Fibroblast of lung (primary cell): ENCODE results near the gene GJA10. TPM values are rescaled to one million over a fixed set of nuclear protein-coding genes. Genes with fewer than 3 reads are reported as not detected.

Source experiments
- DNase-seq, 2 donors: peaks; one replicate each; pipeline versions ENCODE4 v3.0.0 to v3.0.0-alpha.2; 2010; ENCODE audit warnings: low read depth in 2 of 2
- H2AFZ ChIP-seq: 2 replicates; pipeline ENCODE4 v1.5.1; 2012; ENCODE audit warnings: low read length, control low read depth, inconsistent platforms
- H3K27ac ChIP-seq: 2 replicates; pipeline ENCODE4 v1.5.1; 2011; ENCODE audit warnings: low read length, control low read depth; ENCODE audit not compliant: insufficient read depth
- H3K27me3 ChIP-seq: 2 replicates; pipeline ENCODE4 v1.5.1; 2011; ENCODE audit warnings: mild to moderate bottlenecking, low read length; ENCODE audit not compliant: control insufficient read depth, insufficient read depth
- H3K36me3 ChIP-seq: 2 replicates; pipeline ENCODE4 v1.5.1; 2011; ENCODE audit warnings: low read length; ENCODE audit not compliant: control insufficient read depth, insufficient read depth
- H3K4me1 ChIP-seq: 2 replicates; pipeline ENCODE4 v1.5.1; 2011; ENCODE audit warnings: low read length; ENCODE audit not compliant: control insufficient read depth, insufficient read depth; ENCODE audit errors: extremely low read depth
- H3K4me2 ChIP-seq: 2 replicates; pipeline ENCODE4 v1.5.1; 2011; ENCODE audit warnings: low read length, control low read depth; ENCODE audit not compliant: insufficient read depth; ENCODE audit errors: extremely low read depth
- H3K4me3 ChIP-seq, 4 experiments: fragments of 200-600 bp in 1 of 4; sonication (generic) in 1 of 4; replicated peaks in 1 of 4; 2 replicates each; pipeline ENCODE4 v1.5.1; 2011 to 2016; ENCODE audit warnings: low read length in 4 of 4, low read depth in 3 of 4, mild to moderate bottlenecking in 3 of 4, control low read depth in 2 of 4, inconsistent platforms in 1 of 4, mixed read lengths in 1 of 4; ENCODE audit not compliant: insufficient read depth in 1 of 4; ENCODE audit errors: control extremely low read depth in 1 of 4
- H3K79me2 ChIP-seq: 2 replicates; pipeline ENCODE4 v1.5.1; 2012; ENCODE audit warnings: mild to moderate bottlenecking, low read length, inconsistent platforms; ENCODE audit not compliant: control insufficient read depth, insufficient read depth
- H3K9ac ChIP-seq: 2 replicates; pipeline ENCODE4 v1.5.1; 2011; ENCODE audit warnings: mild to moderate bottlenecking, low read length, control low read depth; ENCODE audit not compliant: insufficient read depth
- H3K9me3 ChIP-seq: 2 replicates; pipeline ENCODE4 v1.5.1; 2012; ENCODE audit warnings: low read depth, low read length; ENCODE audit not compliant: control insufficient read depth, insufficient read depth
- H4K20me1 ChIP-seq: 2 replicates; pipeline ENCODE4 v1.5.1; 2011; ENCODE audit warnings: low read length; ENCODE audit not compliant: control insufficient read depth, insufficient read depth; ENCODE audit errors: extremely low read depth
- CTCF ChIP-seq, 2 donors: IDR thresholded peaks in 1 of 2; conservative IDR thresholded peaks in 1 of 2; 1 replicate in 1 of 2; 2 replicates in 1 of 2; pipeline ENCODE4 v1.5.1; 2011 to 2012; ENCODE audit warnings: low read length in 2 of 2, control low read depth in 1 of 2, inconsistent platforms in 1 of 2, low read depth in 1 of 2, mild to moderate bottlenecking in 1 of 2
- EZH2 ChIP-seq: IDR thresholded peaks from 2 replicates; pipeline ENCODE4 v1.5.1; 2012; ENCODE audit warnings: low read length, control low read depth, mild to moderate bottlenecking; ENCODE audit errors: missing control alignments
- polyA plus RNA-seq, 2 donors: library from polyadenylated mRNA; depleted of rRNA in 1 of 2; stranded (reverse) in 1 of 2; unstranded in 1 of 2; fragments of >200 nt; gene quantifications; 2 replicates each; pipeline ENCODE4 v1.2.1, GENCODE V29; 2011 to 2012; ENCODE audit warnings: missing spikeins in 1 of 2
- total RNA-seq: library from RNA; depleted of rRNA; stranded (reverse); fragments of >200 nt; gene quantifications from 2 replicates; pipeline ENCODE4 v1.2.1, GENCODE V29; 2014

GJA10 gene
- total and polyA plus RNA-seq, 2 donors (not counting 1 experiment from before 2014, with no cell fraction given) = not detected

- peak in 1 of 2 donors; percentile 85 for DNase-seq
Measured at GRCh38 chr6:89928604-89929003, 34.3 kb downstream of the GJA10 start.

GRCh38 chr6:89930789-89931188 lies 36.5 kb downstream of the GJA10 start:
- Histone ChIP-seq H2AFZ (no peak overlapping the region), H3K27me3 (no peaks in the 10 kb centered on the region)
- no peak for DNase-seq

More at GRCh38 chr6:89928604-89929003, 34.3 kb downstream of the GJA10 start:
- Histone ChIP-seq H3K27me3 (no peaks in the 10 kb centered on the region), H3K36me3 (no peaks in the 10 kb centered on the region), H3K4me3 (no peak overlapping the region), H3K4me1 (no peaks in the 10 kb centered on the region), H3K4me2 (no peak overlapping the region), H3K79me2 (no peaks in the 10 kb centered on the region), H3K9ac (no peak overlapping the region), H3K27ac (no peak overlapping the region), H2AFZ (no peak overlapping the region), H4K20me1 (no peaks in the 10 kb centered on the region), H3K9me3 (no peaks in the 10 kb centered on the region)
- TF ChIP-seq EZH2 = no peak
- TF ChIP-seq CTCF (conservative IDR thresholded peaks at IDR 0.05 in 1 of 2, IDR thresholded peaks at IDR 0.05 in 1 of 2; ENCODE audit: low read depth in 1 of 2, low read length in 2 of 2) = no peak

GRCh38 chr6:89932245-89932802 lies 38.1 kb downstream of the GJA10 start:
- TF ChIP-seq EZH2 (no peak), CTCF (conservative IDR thresholded peaks at IDR 0.05 in 1 of 2, IDR thresholded peaks at IDR 0.05 in 1 of 2; ENCODE audit: low read depth in 1 of 2, low read length in 2 of 2) (no peak)
- H2AFZ ChIP-seq = no peak overlapping the region
- no peak overlapping the region for H3K4me2 ChIP-seq
- no peaks in the 10 kb centered on the region for H3K9me3 ChIP-seq
- no peaks in the 10 kb centered on the region for H3K27me3 ChIP-seq
- no peaks in the 10 kb centered on the region for H3K36me3 ChIP-seq
- no peak overlapping the region for H3K27ac ChIP-seq
- H3K79me2 ChIP-seq = no peaks in the 10 kb centered on the region
- H3K4me1 ChIP-seq = no peaks in the 10 kb centered on the region
- H3K9ac ChIP-seq = no peak overlapping the region
- no peak for DNase-seq
- H4K20me1 ChIP-seq = no peaks in the 10 kb centered on the region
- H3K4me3 ChIP-seq = no peak overlapping the region

More at GRCh38 chr6:89930789-89931188, 36.5 kb downstream of the GJA10 start:
- Histone ChIP-seq H3K9ac (no peak overlapping the region), H3K4me2 (no peak overlapping the region), H3K9me3 (no peaks in the 10 kb centered on the region), H3K36me3 (no peaks in the 10 kb centered on the region), H4K20me1 (no peaks in the 10 kb centered on the region), H3K27ac (no peak overlapping the region), H3K79me2 (no peaks in the 10 kb centered on the region), H3K4me1 (no peaks in the 10 kb centered on the region), H3K4me3 (no peak overlapping the region)
- TF ChIP-seq EZH2 (no peak), CTCF (conservative IDR thresholded peaks at IDR 0.05 in 1 of 2, IDR thresholded peaks at IDR 0.05 in 1 of 2; ENCODE audit: low read depth in 1 of 2, low read length in 2 of 2) (no peak)
